DMS53 (cell line): ENCODE measurements around the gene DRGX.

Experiments
- DNase-seq: peaks from one replicate; lab custom pipeline; 2025; lab: John Stamatoyannopoulos, UW

Gene DRGX

DNA sequence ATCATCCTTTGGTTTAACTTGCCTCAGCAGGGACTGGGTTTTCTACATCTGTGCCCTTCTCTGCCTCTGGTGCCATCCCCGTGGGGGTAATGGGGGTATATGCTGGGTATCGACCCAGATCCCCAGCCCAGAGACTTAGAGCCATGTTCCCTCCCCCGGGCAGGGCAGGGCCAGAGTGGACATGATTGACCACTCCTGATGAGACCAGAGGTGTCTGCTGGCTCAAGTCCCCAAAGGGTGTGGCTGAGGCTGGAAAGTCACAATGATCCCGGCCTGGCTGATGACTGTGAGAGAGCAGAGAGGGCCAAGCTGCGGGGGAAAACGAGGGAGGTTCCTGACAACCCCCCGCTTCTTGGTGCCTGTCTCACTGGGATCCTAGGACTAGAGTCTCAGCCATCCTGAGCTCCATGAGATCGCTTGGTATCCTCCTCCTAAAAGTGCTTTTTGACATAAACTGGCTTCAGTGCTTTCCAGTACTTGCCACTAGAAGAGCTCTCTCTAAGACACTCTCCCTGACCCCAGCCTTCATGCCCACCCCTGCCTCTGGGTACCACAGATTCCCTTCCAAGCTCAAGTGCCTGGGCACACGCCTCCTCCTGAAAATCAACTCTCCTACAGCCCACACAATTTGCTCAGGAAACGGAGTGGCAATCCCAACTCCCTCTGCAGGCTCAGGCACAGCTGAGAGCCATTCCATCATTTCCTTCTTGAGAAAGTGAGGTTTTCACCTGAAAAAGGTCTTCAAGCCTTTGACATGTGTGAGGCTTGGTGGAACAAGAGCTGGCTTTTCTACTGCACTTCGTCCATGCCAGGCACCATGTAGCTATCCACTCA lies 33.9 kb downstream of the DRGX start:
- no peak for DNase-seq

DNA sequence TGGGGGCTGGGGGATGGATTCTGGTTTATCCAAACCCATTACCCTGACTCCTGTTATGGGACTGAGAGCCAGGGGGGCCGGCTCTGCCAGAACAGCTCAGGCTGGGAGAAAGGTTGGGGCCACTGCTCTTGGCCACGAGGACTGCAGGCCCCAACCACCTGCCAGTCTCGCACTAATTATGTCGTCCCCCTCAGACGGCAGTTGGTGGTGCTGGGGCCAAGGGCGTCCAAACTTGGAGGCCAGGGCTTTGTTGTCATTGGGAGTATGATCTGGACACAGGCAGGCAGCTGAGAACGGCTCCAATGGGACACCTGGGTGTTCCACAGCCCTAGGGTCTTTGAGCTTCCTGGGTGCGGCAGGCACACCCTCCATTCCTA lies 34.7 kb downstream of the DRGX start:
- DNase-seq: no peak

DNA sequence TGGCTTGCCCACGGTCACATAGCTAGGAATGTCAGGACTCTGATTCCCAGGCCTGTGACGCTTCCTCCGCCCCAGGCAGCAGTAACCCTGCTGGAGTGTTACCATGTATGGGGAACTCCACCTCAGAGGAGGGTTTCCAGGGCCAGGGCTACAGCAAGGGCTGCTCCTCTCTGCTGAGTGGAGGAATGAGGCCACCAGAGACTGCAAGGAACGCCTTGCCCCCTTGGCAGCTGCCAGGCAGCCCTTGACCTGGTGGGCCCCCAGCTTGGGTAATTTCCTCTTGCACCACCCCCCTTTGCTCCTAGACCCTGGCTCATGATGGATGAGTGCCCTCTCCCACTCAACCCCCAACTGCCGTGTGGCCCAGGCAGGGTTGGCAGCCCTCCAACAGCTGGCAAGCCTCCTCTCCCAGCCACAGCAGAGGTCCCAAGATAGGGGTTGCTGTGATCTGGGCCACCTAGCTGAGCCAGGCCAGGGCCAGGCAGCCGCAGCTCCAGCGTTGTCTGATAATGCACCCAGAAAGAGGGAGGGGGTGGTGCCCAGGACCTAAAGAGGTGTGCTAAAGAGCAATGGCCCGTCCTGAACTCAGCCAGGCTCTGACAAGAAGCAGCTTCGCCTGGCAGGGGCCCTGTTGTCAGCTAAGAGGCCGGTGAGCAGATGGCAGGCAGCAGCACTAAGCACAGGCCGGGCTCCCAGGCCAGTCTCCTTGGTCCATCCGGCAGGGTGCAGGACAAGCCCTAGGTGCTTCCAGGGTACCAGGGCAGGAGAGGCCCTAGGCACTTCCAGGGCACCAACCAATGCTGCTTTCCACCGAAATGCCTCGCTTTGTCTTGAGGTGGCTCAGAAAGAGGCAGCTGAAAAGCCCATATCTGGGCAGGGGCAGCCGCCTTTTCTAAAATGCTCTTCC lies 35.4 kb downstream of the DRGX start:
- DNase-seq: no peak

DNA sequence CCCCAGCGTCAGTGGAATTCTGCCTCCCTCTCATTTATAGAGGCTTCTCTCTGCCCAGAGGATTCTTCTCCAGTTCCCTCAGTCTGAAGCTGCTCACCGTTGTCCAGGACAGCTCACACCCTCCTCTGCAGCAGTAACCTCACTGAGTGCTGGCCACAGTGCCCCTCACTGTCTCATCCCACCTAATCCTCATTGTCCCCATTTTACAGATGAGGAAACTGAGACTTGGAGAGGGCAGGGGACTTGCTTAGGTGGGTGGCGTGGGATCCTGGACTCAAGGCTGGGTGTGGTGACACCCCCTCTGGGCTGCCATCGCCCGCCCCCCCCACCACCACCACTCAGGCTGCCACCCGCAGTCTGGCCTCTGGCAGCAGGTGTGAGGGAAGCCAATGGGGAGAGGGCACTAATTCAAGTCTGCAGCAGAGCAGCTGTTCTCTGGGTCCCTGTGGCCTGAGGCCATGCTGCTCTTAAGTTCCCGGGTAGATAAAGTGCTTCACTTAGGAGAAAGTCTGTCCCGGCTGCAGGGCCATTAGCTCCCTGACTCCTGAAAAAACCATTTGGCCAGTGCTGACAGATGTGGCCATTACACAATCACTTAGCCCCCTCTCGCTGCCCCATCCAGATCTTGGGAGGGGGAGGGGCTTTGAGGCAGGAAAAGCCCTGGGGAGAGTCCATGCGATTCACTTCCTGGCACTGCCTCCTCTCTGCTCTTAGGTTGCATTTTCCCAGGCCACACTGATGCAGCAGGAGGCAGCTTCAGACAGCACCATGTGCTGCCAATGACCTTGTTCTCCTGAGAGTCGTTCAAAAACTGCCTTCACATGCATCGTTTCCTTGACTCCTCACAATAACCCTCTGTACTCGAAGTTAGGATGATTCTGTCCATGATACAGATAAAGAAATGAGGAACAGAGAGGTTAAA lies 36.3 kb downstream of the DRGX start:
- DNase-seq: peak; percentile 11

DNA sequence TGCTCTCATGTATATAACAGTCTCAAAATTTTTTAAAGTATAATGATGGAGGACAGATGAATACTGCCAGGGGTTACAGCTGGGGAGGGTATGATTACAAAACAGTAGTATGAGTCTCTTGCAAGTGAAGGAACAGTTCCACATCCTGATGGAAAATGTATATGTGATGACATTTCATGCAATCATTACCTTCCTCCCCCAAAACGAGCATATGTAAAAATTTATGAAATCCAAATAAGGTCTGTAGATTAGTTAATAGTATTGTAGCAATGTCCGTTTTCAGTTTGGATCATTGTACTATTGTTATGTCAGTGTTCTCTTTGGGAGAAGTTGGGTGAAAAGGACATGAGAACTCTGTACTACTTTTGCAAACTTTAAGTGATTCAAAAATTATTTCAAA lies 38.0 kb downstream of the DRGX start:
- DNase-seq: no peak

DNA sequence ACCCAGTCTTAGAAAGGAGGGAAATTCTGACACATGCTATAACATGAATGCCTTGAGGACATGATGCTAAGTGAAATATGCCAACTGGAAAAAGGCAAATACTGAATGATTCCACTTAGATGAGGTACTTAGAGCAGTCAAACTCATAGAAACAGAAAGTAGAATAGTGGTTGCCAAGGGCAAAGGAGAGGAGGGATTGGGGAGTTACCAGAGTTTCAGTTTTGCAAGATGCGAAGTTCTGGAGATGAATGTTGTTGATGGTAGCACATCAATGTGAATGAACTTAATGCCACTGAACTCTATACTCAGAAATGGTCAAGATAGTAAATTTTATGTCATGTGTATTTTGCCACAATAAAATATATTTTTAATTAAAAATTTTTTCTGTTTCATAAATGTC lies 38.9 kb downstream of the DRGX start:
- DNase-seq: no peak

DNA sequence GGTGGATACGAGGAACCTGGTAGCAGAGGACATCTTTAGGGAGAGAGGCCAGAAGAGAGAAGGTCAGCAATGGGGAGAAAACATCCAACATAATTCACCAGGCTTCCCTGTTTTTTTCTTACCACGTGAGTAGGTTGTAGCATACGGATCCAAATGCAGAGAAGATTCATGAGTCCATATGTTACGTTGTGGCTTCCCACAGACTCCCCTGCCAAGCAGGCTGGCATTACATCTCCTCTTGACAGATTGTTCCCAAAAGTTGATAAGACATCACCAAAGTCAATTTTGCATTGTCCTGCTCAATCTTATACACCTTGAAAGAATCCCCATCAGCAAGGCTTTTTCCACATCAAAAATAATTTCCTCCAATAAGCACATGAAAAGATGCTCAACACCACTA lies 39.7 kb downstream of the DRGX start:
- no peak for DNase-seq

DNA sequence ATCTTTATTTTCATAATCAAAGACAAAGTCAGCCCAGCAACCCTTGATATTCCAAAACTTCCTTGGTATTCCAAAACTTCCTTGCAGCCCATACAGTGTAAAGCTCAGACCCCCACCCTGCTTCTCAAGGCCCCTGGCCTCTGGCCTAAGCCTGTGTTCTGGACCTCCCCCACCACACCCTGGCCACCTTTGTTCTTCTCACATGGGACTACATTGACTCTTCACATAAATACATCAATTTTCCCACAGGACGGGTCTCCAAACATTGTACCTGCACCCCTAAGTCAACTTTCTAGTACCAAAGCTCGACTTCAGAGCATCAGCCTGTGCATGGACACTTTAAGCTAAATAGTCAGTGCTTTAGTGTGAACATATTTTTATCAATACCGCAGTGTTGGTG lies 40.7 kb downstream of the DRGX start:
- no peak for DNase-seq

DNA sequence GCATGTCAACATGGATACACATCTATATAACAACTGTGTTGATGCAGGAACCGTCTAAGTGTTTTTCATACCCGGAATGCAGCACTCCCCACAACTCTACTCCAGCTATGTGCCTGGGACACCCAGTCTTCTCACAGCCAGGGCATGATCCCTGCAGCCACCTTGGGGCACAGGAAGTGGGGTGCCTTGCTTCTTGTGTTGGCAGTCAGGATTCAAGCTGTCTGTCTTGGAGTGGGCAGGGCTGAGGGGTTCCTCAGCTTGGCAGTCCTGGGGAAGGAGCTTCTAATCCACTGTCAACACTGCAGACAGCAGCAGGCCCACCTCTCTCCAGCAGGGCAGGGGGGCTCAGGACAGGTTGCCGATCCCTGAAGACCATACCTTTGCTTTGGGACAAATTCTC lies 41.3 kb downstream of the DRGX start:
- no peak for DNase-seq

DNA sequence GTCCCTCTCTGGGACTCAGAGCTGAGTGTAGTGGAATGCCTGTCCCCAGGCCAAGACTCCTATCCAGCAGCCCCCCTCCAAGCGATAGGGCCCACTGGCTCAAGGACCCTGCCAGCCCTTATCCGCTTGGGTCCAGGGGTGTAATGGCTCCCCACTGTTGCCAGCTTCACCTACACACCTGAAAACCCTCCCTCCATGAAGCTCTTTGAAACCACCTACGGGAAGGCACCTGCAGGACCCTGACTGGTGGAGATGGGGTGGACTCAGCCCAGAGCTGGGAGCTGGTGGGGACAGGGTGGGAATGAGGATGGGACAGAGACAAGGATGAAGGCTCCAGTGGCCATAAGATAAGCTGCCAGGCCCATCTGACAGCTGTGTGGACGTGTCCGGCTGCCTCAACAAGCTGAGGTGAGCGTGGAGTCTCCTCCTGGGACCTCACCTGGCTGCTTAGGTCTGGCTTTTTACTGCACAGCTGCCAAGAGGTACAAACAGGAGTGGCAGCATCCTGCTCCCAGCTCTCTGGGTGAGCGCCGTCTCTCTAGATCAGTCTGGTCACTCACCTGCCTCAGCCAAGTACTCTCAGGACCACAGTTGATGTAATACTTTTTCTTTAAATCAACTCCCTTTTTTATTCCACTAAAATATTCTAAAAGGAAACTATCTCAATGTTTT lies 41.9 kb downstream of the DRGX start:
- no peak for DNase-seq

DNA sequence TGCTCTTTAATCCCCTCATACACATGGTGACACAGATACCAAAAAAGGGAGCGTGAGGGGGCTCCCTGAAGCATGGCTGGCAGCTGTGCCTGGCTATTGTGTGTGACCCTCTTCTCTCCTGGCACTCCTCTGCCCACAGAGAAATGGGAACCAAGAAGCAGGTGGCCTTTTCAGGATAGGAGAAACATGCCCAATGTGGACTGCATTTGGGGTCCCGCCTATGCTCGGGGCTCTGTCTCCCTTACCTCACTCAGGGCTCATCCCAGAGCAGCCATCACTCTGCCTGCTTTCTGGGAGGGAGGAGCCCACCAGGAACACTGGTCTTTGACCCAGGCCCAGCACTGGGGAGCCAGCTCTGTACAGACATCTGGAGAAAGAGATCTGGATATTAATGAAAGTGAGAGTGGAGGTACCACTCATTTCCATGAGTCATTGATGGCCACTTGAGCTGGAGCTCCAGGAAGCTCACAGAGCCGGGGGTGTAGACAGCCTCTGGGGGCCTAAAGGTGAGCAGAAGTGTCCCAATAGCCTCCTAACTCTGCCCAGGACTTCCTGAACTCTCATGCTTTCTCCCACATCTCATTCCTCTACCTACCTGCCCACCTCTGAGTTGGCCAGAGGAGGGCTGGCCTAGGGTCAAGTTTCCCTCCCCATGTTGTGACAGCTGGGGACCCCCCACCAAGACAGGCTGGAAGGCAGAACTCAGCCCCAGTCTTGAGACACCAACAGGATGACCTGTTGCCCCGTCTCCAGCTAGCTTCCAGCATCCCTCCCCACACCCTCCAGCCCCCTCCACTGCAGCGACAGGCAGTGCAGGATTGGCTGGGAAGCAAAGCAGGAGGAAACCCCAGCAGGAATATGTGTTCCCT lies 42.6 kb downstream of the DRGX start:
- DNase-seq: peak; percentile 63

DNA sequence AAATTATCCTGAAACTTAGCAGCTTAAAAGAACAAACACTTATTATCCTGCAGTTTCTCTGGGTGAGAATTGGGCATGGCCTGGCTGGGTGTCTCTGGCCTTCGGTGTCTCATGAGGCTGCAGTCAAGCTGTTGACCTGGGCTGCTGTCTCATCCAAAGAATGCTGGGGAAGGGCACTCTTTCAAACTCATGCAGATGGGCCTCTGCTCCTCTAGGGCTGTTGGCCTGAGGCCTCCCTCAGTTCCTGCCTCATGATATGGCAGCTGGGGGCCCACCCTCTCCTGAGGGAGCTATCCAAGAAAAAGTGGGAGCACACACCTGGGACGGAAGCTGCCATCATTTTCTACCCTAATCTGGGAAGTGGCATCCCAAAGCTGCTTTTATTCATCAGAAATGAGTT lies 43.6 kb downstream of the DRGX start:
- DNase-seq: no peak

DNA sequence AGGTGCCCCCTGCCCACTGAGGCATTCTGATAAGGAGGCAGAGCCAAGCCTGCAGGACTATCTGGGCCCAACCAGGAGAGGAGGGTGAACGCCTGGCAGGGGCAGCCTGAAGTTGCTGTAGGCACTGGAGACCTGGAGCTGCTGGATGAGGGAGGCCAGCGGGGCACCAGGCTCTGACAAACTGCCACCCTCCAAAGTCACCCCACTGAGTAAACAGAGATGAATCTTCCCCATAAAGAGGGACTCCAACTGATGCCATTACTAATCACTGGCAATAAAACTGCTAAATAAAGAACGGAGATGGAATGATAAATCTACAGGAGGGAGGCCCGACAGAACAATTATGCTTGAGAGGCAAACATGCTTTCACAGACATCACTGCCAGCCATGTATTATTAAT lies 44.2 kb downstream of the DRGX start:
- DNase-seq: no peak

DNA sequence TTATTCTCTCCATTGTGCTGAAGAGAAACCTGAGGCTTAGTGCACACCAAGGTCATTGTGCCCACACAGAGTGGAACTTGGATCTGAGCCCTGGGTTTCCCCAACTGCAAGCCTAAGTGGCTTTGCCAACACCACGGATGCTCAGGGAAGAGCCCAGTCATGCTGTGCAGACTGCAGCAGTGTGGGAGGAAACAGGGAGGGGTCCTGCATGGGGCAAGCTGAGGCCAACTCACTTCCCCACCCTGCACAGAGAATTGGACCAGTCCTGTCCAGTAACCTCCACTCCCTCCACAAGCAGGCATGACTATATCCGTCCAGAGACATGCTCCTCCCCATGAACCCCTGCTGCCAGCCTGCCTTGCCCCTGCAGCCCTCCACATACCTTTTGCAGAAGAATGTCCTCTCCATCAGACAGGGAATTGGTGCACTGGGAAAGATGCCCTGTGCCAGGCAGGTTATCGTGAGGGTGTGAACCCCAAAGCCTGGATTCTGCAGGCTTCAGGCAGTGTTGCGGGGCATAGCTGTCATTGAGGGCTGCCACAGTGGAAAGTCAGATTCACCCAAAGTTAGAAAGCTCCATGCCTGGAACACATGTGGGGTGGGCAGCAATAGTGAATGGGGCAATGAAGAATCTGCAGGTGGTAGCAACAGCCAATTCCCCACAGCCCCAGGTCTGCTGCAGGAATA lies 44.9 kb downstream of the DRGX start:
- no peak for DNase-seq

DNA sequence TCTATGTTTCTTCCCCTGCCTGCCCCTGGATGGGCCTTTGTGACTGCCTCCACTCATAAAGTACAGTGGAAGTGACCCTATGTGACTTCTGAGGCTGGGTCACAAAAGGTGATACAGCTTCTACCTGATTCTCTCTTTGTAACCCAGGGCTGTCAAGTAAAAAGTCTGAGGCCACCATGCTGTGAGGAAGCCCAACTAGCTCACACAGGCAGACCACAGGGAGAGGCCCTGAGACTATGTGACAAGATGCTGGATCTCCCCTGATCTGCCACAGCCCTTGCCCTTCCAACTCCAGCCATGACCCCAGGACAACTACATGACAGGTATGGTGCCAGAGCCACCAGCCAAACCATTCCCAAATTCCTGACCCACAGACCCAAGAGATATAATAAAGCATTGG lies 45.8 kb downstream of the DRGX start:
- no peak for DNase-seq

DNA sequence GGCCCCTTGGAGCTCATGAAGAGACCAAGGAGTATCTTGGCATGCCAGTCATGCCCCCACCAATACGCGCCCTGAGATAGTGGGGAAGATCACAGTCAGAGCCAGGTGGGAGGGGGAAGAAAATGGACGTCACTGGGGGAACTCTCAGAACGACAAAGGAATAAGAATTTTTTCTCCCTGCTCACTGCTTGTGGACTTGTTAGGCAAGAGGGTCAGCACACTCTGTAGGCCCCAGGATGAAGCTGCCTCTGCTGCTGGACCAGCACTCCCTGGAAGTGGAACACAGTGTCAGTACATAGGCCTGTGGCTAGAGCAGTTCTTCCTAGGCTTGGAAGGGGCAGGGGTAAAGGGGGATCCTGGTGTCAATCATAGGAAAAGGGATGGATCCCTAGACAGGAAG lies 46.5 kb downstream of the DRGX start:
- DNase-seq: no peak

DNA sequence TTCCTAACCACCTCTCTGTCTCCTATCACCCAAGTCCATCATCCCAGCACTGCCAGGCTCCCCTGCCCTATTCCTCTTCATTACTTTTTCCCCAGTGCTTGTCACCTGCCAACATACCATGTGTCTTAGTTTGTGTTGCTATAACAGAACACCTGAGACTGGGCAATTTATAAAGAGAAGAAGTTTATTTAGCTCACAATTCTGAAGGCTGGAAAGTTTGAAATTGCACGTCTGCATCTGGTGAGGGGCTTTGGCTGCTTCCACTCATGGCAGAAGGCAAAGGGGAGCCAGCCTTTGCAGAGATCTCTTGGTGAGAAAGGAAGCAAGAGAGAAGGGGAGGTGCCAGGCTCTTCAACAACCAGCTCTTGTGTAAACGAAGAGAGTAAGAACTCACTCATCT lies 47.3 kb downstream of the DRGX start:
- no peak for DNase-seq

DNA sequence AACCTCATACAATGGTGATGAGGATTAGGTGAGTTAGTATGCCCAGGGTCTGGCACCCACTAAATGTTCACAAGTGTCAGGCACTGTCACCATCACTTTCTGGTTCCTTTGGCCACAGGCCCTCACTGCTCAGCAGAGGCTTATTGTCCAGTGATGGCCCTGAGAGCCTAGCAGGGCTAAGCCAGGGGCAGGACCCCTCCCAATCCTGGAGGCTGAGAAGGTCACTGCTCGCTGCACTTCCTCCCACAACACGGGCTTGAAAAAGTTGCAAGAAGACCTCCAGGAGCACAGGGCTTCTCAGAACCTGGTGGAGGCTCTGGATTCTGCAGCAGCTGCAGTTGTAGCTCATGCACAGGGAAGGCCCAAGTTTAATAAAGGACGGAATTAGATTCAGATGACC lies 48.1 kb downstream of the DRGX start:
- no peak for DNase-seq

DNA sequence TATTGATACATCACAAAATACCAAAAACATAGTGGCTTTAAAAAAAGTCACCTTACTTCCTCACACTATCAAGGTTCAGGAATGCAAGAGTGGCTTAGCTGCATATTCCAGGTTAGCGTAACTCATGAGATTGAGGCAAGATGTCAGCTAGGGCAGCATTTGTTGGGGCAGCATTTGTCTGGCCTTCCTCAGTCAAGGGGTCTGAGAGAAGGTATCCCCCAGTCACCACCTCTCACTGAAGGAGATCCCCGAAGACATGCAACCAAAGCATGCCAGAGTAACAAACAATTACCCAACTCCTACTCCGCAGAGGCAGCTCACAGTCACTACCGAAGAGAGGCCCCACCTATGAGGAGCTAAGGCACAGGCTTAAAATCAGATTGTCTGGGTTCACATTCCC lies 48.5 kb downstream of the DRGX start:
- no peak for DNase-seq

DNA sequence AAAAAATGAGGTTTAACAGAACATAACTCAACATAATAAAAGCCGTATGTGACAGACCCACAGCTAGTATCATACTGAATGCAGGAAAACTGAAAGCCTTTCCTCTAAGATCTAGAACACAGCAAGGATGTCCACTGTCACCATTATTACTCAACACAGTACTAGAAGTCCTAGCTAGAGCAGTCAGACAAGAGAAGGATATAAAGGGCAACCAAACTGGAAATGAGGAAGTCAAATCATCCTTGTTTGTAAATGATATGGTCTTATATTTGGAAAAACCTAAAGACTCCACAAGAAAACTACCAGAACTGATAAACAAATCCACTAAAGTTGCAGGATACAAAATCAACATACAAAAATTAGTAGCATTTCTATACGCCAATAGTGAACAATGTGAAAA lies 51.0 kb downstream of the DRGX start:
- no peak for DNase-seq
